Neural crest cell (in vitro differentiated cells): Measurements from ENCODE around the gene TEKT1. TPM values are rescaled to one million over a fixed set of nuclear protein-coding genes. Genes with fewer than 3 reads are reported as not detected.

Source experiments
- DNase-seq: peaks from one replicate; pipeline ENCODE4 v3.0.0; 2021; ENCODE audit warnings: low read depth, mixed read lengths, low spot score
- H3K27ac Mint-ChIP-seq: one replicate; pipeline ENCODE4 v1.8.0; 2021; ENCODE audit warnings: mild to moderate bottlenecking, mixed read lengths; ENCODE audit not compliant: unreplicated experiment
- H3K27me3 Mint-ChIP-seq: 2 replicates; pipeline ENCODE4 v1.8.0; 2021; ENCODE audit warnings: low read depth, mild to moderate bottlenecking, mixed read lengths
- H3K36me3 Mint-ChIP-seq: 2 replicates; pipeline ENCODE4 v1.8.0; 2021; ENCODE audit warnings: low read depth, mild to moderate bottlenecking, mixed read lengths
- H3K4me1 Mint-ChIP-seq: 2 replicates; pipeline ENCODE4 v1.8.0; 2021; ENCODE audit warnings: mixed read lengths
- H3K4me3 Mint-ChIP-seq: one replicate; pipeline ENCODE4 v1.8.0; 2021; ENCODE audit warnings: mild to moderate bottlenecking, mixed read lengths
- H3K9me3 Mint-ChIP-seq: 2 replicates; pipeline ENCODE4 v1.8.0; 2021; ENCODE audit warnings: mixed read lengths
- total RNA-seq: library from RNA; stranded (reverse); gene quantifications from 2 replicates; pipeline ENCODE4 v1.2.1, GENCODE V29; 2021
- TF ChIP-seq, protein P1 (sequence below): fragments of 200-600 bp; sonication (generic); conservative IDR thresholded peaks from 2 replicates; pipeline ENCODE4 v1.5.0; 2021; ENCODE audit warnings: antibody characterized with exemption, mild to moderate bottlenecking

Gene TEKT1
- total RNA-seq, 1 donor from 2014 or later = not detected

DNA sequence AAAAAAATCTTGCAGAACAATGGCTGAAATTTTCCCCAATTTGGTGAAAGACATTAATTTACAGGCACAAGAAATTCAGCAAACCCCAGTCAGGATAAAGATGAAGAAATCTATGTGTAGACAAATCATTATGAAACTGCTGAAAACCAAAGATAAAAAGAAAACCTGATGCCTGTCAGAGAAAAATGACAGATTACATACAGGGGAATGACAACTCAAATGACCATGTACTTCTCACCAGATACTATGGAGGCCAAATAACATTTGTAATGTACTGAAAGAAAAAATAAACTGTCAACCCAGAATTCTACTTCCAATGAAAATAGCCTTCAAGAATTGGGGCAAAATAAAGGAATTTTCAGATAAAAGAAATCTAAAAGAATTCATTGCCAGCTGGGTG is 82.9 kb downstream of the TEKT1 start:
- Mint-ChIP-seq H3K9me3 (no peaks in the 10 kb centered on the region), H3K27me3 (peaks cover 30% of the 10 kb centered on the region), H3K4me3 (no peak overlapping the region), H3K27ac (no peak overlapping the region), H3K4me1 (peaks cover 18% of the 10 kb centered on the region), H3K36me3 (no peaks in the 10 kb centered on the region)
- DNase-seq = no peak
- TF ChIP-seq, protein P1, sequence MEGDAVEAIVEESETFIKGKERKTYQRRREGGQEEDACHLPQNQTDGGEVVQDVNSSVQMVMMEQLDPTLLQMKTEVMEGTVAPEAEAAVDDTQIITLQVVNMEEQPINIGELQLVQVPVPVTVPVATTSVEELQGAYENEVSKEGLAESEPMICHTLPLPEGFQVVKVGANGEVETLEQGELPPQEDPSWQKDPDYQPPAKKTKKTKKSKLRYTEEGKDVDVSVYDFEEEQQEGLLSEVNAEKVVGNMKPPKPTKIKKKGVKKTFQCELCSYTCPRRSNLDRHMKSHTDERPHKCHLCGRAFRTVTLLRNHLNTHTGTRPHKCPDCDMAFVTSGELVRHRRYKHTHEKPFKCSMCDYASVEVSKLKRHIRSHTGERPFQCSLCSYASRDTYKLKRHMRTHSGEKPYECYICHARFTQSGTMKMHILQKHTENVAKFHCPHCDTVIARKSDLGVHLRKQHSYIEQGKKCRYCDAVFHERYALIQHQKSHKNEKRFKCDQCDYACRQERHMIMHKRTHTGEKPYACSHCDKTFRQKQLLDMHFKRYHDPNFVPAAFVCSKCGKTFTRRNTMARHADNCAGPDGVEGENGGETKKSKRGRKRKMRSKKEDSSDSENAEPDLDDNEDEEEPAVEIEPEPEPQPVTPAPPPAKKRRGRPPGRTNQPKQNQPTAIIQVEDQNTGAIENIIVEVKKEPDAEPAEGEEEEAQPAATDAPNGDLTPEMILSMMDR = no peak

Other genes with a start within 250 kb of the TEKT1 start
- 42.3 and 44.1 TPM in 2 replicates for gene KIAA0753, start 191.0 kb downstream of the TEKT1 start, total RNA-seq
- 112 and 117 TPM in 2 replicates for gene TXNDC17, start 190.7 kb downstream of the TEKT1 start, total RNA-seq
- gene MED31, start 180.1 kb downstream of the TEKT1 start, total RNA-seq = 23.0 and 27.7 TPM in 2 replicates
- 3.2 and 3.7 TPM in 2 replicates for gene C17orf100, start 180.0 kb downstream of the TEKT1 start, total RNA-seq
- 0.43 and 0.54 TPM in 2 replicates for gene SLC13A5, start 118.4 kb downstream of the TEKT1 start, total RNA-seq
- not detected in 2 replicates for gene XAF1, start 75.7 kb downstream of the TEKT1 start, total RNA-seq
- gene FBXO39, start 55.5 kb downstream of the TEKT1 start, total RNA-seq = not detected in 2 replicates
- 0.16 TPM in 1 of 2 replicates, not detected in the other for gene ALOX12, start 164.3 kb upstream of the TEKT1 start, total RNA-seq
- gene RNASEK, start 180.9 kb upstream of the TEKT1 start, total RNA-seq = 143 and 157 TPM in 2 replicates
- gene BCL6B, start 191.3 kb upstream of the TEKT1 start, total RNA-seq = 0.41 and 0.42 TPM in 2 replicates
- gene SLC16A13, start 204.3 kb upstream of the TEKT1 start, total RNA-seq = 11.1 and 12.2 TPM in 2 replicates
- gene SLC16A11, start 212.4 kb upstream of the TEKT1 start, total RNA-seq = not detected in 2 replicates
- gene CLEC10A, start 248.5 kb upstream of the TEKT1 start, total RNA-seq = not detected in 2 replicates